GM19395 (cell line): ENCODE data around the gene RUFY4.
"Not testable (repeated sequence)": the region's sequence is repeated elsewhere in the genome, so short reads cannot be mapped to it uniquely, and the experiment has no call there.

ENCODE experiments used
- ATAC-seq: cut with Tn5 transposase; IDR thresholded peaks from one replicate; pipeline ENCODE4 v1.9.1; 2021; ENCODE audit warnings: mild to moderate bottlenecking, moderate library complexity; ENCODE audit not compliant: unreplicated experiment

The RUFY4 gene

DNA sequence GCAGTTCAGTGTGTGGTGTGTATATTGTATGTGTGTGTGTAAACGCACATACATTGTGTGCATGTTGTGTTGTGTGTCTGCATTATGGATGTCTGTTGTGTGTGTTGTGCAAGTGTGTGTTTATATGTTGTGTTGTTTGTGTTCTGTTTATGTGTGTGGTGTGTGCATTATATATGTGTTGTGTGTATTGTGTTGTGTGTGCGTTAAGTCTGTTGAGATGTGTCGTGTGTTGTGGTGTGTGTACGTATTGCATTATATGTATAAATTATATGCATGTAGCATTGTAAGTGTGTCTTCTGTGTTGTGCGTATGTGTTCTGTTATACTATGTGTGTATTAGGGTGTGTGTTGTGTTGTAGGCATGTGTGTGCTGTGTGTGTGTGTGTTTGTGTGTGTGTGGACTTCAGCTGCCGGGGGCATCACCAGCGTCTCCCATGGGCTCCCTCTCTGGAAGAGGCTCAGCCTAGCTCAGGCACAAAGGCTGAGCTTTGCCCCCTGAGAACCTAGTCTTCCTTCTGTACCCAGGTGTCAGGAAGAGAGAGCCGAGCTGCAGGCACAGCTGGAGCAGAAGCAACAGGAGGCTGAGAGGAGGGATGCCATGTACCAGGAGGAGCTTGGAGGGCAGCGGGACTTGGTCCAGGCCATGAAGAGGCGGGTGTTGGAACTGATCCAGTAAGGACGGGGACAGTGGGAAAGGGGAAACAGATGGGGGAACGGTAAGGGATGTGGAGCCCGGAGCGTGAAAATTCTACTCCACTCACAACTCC lies 13.7 kb downstream of the RUFY4 start:
- ATAC-seq, result no peak

DNA sequence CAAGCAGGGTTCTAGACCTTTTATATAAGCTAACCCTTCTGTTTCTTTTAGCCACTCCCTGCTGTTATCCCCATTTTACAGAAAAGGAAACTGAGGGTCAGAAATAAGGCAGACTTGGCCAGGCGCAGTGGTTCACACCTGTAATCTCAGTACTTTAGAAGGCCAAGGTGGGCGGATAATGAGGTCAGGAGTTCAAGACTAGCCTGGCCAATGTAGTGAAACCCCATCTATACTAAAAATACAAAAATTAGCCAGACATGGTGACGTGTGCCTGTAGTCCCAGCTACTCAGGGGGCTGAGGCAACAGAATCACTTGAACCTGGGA lies 14.3 kb downstream of the RUFY4 start:
- ATAC-seq, result no peak

DNA sequence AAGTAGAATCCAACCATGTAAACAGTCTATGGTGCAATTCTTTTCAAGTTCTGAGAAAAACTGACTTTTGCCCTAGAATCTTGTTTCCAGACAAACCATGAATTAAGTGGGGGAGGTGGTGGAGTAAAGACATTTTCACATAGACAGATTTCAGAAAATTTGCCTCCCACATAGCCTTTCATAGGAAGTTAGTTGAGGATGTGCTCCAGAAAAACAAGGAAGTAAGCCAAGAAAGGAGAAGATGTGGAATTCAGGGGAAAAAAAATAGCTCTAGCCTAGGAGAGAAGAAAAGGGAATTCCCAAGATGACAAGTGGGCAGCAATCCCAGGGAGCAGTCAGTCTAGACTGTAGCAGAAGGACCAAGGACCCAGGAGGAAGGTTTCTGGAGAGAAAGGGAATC lies 17.4 kb downstream of the RUFY4 start:
- no peak for ATAC-seq

DNA sequence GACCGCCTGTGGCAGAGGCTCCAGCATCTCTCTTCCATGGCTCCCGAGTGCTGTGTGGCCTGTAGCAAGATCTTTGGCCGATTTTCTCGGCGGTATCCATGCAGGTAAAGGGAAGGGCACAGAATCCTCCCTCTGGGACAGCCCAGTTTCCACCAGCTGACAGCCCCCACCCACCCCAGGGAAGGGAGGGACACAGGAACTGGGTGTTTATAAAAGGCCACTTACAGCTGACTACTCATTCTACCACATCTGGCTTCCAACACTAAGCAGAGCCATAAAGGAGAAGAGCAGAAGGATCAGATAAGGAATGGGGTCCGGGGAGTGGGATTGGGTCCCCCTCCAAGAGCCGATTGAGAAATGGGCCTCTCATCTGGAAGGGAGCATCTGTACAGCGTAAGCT lies 20.2 kb downstream of the RUFY4 start:
- no peak for ATAC-seq

DNA sequence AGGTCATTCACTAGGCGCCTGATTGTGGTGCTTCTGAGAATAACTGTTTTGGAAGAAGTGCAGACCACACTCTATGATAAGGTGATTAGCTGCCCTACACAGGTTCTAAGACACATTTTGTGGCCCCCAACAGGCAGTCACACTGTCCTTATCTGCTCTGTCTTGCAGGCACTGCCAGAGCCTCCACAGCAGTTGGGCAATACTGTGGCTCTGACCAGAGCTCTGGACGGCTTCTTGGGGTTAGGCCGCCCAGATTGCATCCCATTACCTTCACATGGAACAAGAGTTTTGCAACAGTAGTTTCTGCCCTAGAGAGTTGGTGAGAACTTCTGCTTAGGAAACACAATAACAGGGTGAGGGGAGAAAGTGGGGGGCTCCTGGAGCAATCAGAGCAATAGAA lies 22.7 kb downstream of the RUFY4 start:
- ATAC-seq, result no peak

DNA sequence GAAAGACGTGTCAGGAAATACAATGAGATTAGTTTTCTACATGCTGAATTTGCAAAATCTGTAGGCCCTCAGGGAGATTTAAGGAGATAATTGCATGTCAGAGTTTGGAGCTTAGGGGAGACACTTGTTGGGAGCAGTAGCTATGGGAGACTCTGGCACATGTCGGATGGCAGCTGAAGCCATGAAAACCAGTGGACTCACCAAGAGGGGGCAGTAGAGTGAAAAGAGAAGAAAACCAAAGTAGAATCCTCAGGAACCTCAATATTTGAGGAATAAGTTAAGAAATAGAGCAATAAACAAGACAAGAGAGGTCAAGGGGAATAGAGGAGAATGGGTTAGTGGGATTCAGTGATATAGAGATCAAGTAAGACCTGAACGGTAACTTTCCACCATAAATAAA lies 24.8 kb downstream of the RUFY4 start:
- no peak for ATAC-seq

DNA sequence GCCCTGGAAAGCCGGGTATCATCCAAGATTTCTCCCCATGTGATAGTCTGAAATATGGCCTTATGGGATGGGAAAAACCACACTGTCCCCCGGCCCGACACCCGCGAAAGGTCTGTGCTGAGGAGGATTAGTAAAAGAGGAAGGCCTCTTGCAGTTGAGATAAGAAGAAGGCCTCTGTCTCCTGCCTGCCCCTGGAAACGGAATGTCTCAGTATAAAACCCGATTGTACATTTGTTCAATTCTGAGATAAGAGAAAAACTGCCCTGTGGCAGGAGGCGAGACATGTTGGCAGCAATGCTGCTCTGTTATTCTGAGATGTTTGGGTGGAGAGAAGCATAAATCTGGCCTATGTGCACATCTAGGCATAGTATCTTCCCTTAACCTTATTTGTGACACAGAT lies 26.8 kb downstream of the RUFY4 start:
- no peak for ATAC-seq

DNA sequence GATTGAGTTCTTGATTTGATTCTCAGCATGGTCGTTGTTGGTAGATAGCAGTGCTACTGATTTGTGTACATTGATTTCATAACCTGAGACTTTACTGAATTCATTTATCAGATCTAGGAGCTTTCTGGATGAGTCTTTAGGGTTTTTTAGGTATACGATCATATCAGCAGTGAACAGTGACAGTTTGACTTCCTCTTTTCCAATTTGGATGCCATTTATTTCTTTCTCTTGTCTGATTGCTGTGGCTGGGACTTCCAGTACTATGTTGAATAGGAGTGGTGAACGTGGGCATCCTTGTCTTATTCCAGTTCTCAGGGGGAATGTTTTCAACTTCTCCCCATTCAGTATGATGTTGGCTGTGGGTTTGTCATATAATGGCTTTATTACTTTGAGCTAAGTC lies 28.9 kb downstream of the RUFY4 start:
- ATAC-seq, result no peak

DNA sequence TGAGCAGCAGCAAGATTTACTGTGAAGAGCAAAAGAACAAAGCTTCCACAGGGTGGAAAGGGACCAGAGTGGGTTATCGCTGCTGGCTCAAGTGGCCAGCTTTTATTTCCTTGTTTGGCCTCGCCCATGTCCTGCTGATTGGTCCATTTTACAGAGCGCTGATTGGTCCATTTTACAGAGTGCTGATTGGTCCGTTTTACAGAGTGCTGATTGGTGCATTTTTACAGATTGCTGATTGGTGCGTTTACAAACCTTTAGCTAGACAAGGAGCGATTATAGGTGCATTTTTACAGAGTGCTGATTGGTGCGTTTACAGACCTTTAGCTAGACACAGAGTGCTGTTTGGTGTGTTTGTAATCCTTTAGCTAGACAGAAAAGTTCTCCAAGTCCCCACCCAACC lies 39.8 kb downstream of the RUFY4 start:
- ATAC-seq, result not testable (repeated sequence)

DNA sequence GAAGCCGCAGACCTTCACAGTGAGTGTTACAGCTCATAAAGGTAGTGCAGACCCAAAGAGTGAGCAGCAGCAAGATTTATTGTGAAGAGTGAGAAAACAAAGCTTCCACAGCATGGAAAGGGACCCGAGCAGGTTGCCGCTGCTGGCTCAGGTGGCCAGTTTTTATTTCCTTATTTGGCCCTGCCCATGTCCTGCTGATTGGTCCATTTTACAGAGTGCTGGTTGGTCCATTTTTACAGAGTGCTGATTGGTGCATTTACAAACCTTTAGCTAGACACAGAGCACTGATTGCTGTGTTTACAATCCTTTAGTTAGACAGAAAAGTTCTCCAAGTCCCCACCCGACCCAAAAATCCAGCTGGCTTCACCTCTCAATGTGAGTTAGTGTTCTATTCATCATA lies 52.7 kb downstream of the RUFY4 start:
- not testable (repeated sequence) for ATAC-seq

DNA sequence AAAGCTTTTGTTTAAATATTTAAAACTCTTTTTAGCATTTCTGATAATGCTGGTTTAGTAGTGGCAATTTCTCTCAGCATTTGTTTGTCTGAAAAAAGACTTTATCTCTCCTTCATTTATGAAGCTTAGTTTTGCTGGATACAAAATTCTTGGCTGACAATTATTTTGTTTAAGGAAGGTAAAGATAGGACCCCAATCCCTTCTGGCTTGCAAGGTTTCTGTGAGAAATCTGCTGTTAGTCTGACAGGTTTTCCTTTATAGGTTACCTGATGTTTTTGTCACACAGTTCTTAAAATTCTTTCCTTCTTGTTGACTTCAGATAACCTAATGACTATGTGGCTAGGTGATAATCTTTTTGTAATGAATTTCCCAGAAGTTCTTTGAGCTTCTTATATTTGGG lies 53.2 kb downstream of the RUFY4 start:
- not testable (repeated sequence) for ATAC-seq

DNA sequence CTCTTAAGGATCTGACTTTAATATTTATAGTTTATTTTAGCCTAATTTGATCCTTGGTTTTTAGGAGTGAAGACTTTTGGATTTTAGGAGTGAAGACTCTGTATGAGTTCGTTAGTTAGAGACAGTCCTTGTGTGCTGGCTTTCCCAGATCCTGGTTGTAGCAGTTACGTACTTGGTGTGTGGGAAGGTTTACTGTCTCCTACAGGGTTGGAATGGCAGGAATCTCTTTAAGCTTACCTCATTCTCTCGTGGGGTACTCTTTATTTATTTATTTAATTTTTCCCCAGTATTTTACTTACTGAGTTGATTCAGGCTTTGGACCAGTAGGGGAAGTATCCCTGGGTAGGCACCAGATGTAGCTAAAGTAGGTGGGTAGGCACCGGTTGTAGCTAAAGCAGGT lies 54.9 kb downstream of the RUFY4 start:
- ATAC-seq, result no peak

DNA sequence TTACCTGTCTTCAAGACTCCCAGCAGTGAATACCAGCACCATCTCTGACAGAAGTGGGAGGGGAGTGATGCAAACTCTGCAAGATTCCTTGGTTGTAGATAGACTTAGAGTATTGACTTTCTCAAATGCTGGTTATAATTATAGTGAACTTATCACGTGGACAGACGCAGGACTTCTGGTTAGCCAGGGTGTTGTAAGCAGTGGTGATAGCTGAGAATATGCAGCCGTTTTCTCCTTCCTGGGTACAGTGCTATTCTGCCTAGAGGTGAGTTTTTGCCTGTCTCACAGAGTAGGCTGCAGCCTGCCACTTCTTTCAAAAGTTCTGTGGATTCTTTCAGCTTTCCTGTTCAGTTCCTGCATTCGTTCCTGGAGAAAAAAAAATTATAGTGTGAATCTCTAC lies 56.0 kb downstream of the RUFY4 start:
- no peak for ATAC-seq

DNA sequence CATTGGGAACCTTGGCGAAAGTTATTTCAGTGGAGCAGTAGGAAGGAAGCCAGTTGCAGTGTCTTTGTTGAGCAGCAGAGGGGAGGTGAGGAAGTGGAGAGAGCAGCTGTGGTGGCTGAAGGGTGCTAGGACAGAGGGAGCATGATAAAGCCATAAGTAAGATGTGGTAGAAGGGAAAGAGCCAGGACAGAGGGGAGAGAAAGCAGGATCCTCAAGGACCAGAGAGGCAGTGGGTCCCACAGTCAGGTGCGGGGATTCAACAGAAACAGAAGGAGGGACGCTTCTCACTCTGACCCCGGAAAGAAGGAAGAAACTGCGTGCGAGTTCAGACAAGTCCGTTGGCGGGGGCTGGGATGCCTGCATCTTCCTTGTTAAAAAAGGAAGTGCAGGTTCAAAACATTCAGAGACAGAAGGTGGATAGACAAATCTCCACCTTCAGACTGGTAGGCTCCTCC lies 56.6 kb downstream of the RUFY4 start, which contains the start of gene CXCR2:
TSS of gene CXCR2 (plus strand) at position 403 of the 455 bp plus-strand sequence. CDS start 8,774 bp downstream, outside the sequence.
- ATAC-seq, result no peak

DNA sequence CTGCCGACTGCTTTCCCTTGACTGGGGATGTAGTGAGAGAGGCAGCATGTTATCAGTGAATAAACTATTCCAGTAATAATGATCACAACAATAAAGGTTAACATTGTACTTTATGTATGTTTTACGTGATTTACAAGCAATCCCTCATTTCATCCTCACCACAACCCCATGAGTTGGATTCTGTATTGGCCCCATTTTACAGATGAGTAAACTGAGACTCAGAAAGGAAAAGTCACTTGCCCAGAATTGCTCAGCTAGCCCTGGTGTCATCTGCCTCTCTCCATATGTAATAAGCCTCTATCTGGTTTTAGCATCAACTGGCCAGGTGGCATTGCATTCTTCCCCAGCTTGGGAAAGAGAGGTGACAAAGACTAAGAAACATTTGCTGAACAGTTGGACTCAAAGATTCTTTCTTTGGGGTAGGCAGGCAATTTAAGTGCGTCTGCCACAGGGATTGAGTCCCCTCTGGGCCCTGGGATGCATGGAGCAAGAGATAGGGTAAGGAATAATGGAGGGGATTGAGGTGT lies 58.9 kb downstream of the RUFY4 start:
- no peak for ATAC-seq

DNA sequence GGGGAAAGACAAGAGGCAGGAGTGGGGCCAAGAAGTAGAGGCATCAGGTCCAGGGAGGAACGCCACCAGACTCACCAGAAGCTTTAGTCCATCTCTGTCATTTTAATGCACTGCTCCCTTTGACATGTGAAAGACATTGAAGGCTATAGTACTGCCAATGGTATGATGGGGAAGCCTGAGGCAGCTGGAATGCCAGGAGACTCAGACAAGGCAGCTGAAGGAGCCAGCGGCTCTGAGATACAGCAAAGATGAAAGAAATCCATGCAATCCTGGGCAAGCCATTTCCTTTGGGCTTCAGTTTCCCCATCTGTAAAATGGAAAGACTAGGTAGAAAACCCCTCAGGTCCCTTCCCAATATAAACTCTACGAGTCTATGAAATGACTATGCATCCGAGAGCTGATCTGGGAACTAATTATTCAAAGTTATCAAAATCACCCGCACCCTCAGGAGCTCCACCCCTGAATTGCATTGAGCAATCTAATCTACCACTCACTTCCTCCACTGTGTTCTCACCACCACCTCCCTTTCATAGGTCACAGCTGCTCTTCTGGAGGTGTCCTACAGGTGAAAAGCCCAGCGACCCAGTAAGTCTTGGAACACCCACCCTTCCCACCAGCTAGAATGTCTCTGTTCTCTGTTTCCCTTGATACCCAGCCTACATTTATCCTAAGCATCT lies 59.9 kb downstream of the RUFY4 start:
- no peak for ATAC-seq

DNA sequence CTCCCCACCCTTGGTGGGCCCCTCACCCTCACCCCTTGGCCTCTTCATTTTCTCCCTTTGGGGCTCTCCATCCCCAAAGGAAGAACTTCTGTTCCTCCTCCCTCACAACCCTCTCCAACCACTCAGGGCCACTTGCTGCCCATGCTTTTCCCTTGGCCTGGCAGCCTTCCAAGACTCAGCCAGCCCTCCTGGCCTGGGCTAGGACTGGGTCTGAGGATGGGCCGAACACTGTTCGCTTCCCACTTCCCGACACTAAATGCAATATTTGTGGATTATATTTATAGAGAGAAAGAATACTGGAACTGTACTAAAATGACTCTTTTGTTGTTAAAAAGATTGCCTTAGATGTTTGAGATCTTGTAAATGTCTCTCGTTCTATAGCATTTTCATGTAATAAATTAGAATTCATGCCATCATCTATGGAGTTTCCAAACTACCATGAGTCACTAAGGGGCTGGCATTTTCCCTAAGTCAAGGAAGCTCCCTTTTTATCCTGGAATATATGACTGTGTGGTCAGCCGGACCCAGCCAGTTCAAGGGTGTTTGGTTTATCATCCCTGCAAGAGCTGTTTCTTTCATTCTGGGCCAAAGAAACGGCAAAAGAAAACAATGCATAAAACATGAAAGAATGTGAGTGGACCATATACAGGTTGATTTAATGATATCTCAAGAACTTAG lies 60.5 kb downstream of the RUFY4 start:
- no peak for ATAC-seq

DNA sequence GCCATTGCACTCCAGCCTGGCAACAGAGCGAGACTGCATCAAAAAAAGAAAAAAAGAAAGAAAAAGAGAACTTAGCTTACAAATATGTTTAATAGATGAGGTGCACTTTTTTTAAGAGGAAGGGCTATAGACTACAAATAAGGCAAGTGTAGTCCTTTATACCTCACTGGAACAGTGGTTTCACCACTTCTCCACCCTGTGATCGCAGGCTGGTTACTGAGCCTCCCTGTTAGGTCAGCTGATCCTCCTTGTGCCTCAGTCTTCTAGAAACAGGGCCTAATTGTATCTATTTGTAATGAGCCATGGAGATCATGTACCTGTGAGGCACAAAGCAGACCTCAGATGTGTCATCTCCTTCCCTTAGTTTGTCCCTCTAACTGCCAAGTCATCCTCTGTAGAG lies 61.3 kb downstream of the RUFY4 start:
- no peak for ATAC-seq

DNA sequence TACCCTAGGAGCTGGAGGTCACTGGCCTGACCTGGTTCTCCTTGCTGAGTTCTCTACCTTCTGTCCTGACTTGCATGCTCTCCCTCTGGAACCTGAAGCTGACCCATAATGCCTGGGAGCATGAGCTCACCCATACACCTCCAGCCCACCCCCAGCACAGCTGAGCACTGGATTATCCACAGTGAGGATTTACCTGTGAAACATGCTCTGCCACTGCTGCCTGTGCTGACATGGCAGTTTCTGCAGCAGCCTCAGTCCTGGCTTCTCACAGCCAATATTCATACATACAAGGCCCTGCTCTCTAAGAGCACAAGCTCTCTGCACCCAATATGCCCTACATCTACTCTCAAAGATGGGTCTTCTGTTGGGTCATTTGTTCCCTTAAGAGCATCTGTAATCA lies 61.8 kb downstream of the RUFY4 start:
- ATAC-seq, result no peak

DNA sequence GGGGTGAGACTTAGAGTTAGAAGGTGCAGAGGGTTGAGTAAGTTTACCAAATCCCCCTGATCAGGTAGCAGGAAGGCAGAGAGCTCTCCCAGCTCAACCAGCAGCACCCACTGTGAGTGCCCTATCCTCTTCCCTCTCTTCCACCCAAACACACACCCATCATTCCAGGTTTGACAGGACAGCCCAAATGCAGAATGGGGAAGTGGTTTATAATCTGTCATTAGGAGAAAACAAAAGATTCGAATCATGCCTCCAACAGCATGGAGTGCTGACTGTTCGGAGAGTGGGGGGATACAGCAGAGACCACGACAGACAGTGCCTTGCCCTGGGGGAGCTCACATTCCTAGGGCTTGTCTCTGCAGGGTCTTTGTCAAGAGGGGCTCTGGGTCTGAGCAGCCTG lies 68.5 kb downstream of the RUFY4 start:
- ATAC-seq, result no peak

DNA sequence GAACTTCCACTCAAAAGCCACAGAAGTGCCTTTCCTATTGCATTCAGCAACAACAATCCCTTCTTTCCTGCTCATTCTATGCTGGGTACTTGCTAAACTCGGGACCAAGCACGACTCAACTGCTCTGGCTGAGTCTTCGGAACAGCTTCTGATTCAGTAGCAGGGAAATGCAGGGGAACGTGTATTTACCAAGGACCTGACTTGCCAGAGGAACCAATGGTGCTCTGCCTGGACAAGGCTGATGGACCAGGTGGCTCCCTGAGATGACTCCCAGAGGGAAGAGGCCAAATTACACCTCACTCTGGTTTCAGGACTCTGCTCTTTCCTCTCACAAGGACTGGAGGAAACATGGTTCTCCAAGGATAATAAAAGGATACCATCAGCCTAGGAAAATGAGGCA lies 69.0 kb downstream of the RUFY4 start:
- no peak for ATAC-seq
